Hepatocyte (in vitro differentiated cells): Measurements from ENCODE around the gene GOPC. TPM values are rescaled to one million over a fixed set of nuclear protein-coding genes. Genes with fewer than 3 reads are reported as not detected.

ENCODE experiments used
- DNase-seq: peaks from one replicate; pipeline ENCODE4 v3.0.0-alpha.2; 2016; ENCODE audit warnings: low spot score
- H2AFZ ChIP-seq: fragments of 200-600 bp; sonication (generic); 2 replicates; pipeline ENCODE4 v1.6.0; 2016; ENCODE audit warnings: antibody characterized with exemption, mild to moderate bottlenecking
- H3K27ac ChIP-seq: fragments of 200-600 bp; sonication (generic); 2 replicates; pipeline ENCODE4 v1.5.1; 2016; ENCODE audit warnings: mild to moderate bottlenecking
- H3K27me3 ChIP-seq: fragments of 200-600 bp; sonication (generic); 2 replicates; pipeline ENCODE4 v1.6.1; 2016
- H3K36me3 ChIP-seq: fragments of 200-600 bp; sonication (generic); replicated peaks from 2 replicates; pipeline ENCODE4 v1.5.1; 2016; ENCODE audit warnings: low read depth; ENCODE audit not compliant: insufficient read depth
- H3K4me1 ChIP-seq: fragments of 200-600 bp; sonication (generic); 2 replicates; pipeline ENCODE4 v1.5.1; 2016; ENCODE audit warnings: mild to moderate bottlenecking, moderate library complexity; ENCODE audit not compliant: insufficient read depth
- H3K4me2 ChIP-seq: fragments of 200-600 bp; sonication (generic); 2 replicates; pipeline ENCODE4 v1.6.0; 2016
- H3K4me3 ChIP-seq: fragments of 200-600 bp; sonication (generic); 2 replicates; pipeline ENCODE4 v1.5.1; 2016; ENCODE audit warnings: mild to moderate bottlenecking
- H3K79me2 ChIP-seq: fragments of 200-600 bp; sonication (generic); 2 replicates; pipeline ENCODE4 v1.6.0; 2017; ENCODE audit warnings: mild to moderate bottlenecking
- H3K9me2 ChIP-seq: fragments of 200-600 bp; sonication (generic); replicated peaks from 2 replicates; pipeline ENCODE4 v1.6.0; 2017; ENCODE audit warnings: mild to moderate bottlenecking; ENCODE audit not compliant: insufficient read depth
- H3K9me3 ChIP-seq: fragments of 200-600 bp; sonication (generic); 2 replicates; pipeline ENCODE4 v1.5.1; 2016; ENCODE audit warnings: low read depth, mild to moderate bottlenecking
- H4K20me1 ChIP-seq: fragments of 200-600 bp; sonication (generic); 2 replicates; pipeline ENCODE4 v1.6.0; 2016; ENCODE audit warnings: mild to moderate bottlenecking; ENCODE audit not compliant: insufficient read depth, poor library complexity, severe bottlenecking
- EZH2 ChIP-seq: fragments of 200-600 bp; sonication (generic); IDR thresholded peaks from 2 replicates; pipeline ENCODE4 v1.6.1; 2016; ENCODE audit warnings: antibody characterized with exemption, mild to moderate bottlenecking, borderline replicate concordance
- EZH2phosphoT487 ChIP-seq: fragments of 200-600 bp; sonication (generic); IDR thresholded peaks from one replicate; pipeline ENCODE4 v1.6.1; 2018; ENCODE audit warnings: antibody characterized with exemption, mild to moderate bottlenecking, low read depth, moderate library complexity; ENCODE audit not compliant: unreplicated experiment, severe bottlenecking
- WGBS: methylation state at CpG from one replicate; pipeline ENCODE4 v1.1.6; 2016; ENCODE audit warnings: low lambda C conversion rate; ENCODE audit errors: missing lambda C conversion rate; 5-methylcytosine and 5-hydroxymethylcytosine counted together
- polyA plus RNA-seq: library from polyadenylated mRNA; unstranded; fragments of >200 nt; fragmentation: Nextera tagmentation; extraction: Ambion mirVana; gene quantifications from 2 replicates; pipeline ENCODE4 v1.2.1, GENCODE V29; 2016
- total RNA-seq: library from RNA; depleted of rRNA; stranded (reverse); fragments of >200 nt; gene quantifications from 2 replicates; pipeline ENCODE4 v1.2.3, GENCODE V29; 2014
- TF ChIP-seq, protein P1 (sequence below): fragments of 200-600 bp; sonication (generic); IDR thresholded peaks from 2 replicates; pipeline ENCODE4 v1.5.1; 2016; ENCODE audit warnings: antibody characterized with exemption, mild to moderate bottlenecking; ENCODE audit not compliant: poor library complexity

The GOPC gene
- total and polyA plus RNA-seq, 2 experiments from 2014 or later, result 19.7 to 40.8 TPM

DNA sequence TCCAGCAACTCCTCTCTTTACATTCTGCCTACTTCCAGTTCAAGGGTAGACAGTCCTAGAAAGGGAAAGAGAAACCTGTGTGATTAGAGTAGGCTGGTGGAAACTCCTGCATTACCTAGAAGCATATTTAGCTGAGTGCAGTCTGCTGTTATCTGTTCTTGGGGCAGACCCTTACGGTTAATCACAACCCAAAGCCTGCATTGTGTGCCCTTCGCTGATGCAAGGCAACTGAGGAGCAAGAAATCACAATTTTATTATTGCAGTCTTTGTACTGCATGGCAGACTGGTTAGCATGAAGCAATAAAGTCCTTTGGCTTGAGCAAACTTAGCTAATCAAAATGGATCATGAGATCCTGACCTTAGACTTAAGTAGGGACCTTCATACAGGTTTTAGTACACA lies 1.5 kb upstream of the GOPC start:
- Histone ChIP-seq H3K9me3 (no peaks in the 10 kb centered on the region), H3K36me3 (no peaks in the 10 kb centered on the region), H3K27me3 (no peaks in the 10 kb centered on the region), H3K4me1 (no peaks in the 10 kb centered on the region), H3K27ac (no peak overlapping the region), H3K79me2 (peaks cover 33% of the 10 kb centered on the region), H2AFZ (no peak overlapping the region), H3K4me2 (peak overlapping the region; percentile 80), H4K20me1 (peaks cover 4% of the 10 kb centered on the region), H3K9me2 (no peaks in the 10 kb centered on the region), H3K4me3 (no peak overlapping the region)
- DNase-seq, result no peak
- TF ChIP-seq EZH2 (no peak), EZH2phosphoT487 (no peak)
- TF ChIP-seq, protein P1, sequence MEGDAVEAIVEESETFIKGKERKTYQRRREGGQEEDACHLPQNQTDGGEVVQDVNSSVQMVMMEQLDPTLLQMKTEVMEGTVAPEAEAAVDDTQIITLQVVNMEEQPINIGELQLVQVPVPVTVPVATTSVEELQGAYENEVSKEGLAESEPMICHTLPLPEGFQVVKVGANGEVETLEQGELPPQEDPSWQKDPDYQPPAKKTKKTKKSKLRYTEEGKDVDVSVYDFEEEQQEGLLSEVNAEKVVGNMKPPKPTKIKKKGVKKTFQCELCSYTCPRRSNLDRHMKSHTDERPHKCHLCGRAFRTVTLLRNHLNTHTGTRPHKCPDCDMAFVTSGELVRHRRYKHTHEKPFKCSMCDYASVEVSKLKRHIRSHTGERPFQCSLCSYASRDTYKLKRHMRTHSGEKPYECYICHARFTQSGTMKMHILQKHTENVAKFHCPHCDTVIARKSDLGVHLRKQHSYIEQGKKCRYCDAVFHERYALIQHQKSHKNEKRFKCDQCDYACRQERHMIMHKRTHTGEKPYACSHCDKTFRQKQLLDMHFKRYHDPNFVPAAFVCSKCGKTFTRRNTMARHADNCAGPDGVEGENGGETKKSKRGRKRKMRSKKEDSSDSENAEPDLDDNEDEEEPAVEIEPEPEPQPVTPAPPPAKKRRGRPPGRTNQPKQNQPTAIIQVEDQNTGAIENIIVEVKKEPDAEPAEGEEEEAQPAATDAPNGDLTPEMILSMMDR, result no peak
- WGBS, result 80% methylated on average over 2 of the region's 2 CpGs

DNA sequence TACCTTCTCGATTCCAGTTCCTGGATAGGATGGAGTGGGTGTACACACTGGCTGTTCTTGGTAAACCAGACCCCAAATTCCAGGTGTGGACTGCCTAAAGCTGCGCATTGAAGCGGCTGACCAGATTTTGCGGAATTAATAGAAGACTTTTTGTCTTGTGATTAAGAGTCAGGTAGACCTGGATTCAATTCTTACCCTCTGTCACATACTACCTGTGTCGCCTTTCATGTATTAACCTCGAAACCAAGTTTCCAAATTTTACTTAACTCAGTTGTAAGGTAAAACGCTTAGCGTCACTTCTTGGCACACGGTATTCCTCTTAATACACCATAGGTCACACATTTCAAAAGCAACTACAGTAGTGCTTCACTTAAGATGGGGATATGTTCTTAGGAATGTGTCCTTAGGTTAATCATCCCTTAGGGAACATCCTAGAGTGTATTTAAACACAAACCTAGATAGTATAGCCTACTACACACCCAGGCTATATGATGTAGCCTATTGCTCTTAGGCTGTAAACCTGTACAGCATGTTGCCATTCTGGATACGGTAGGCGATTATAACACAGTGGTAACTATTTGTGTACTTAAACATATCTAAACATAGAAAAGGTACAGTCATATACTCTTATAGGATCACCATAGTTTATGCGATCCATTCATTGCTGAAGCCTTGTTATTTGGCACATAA lies 733 bp upstream of the GOPC start:
- peaks cover 4% of the 10 kb centered on the region for H4K20me1 ChIP-seq
- WGBS, result 64% methylated on average over 12 of the region's 12 CpGs
- peaks cover 40% of the 10 kb centered on the region for H3K79me2 ChIP-seq
- peak overlapping the region; percentile 29 for H3K4me3 ChIP-seq
- H3K36me3 ChIP-seq, result no peaks in the 10 kb centered on the region
- H3K9me3 ChIP-seq, result no peaks in the 10 kb centered on the region
- TF ChIP-seq EZH2, result no peak
- TF ChIP-seq EZH2phosphoT487, result no peak
- TF ChIP-seq, protein P1, result no peak
- peak overlapping the region; percentile 90 for H3K27ac ChIP-seq
- no peak for DNase-seq
- H3K4me1 ChIP-seq, result no peaks in the 10 kb centered on the region
- H3K27me3 ChIP-seq, result no peaks in the 10 kb centered on the region
- H2AFZ ChIP-seq, result peak overlapping the region; percentile 80
- peak overlapping the region; percentile 80 for H3K4me2 ChIP-seq
- H3K9me2 ChIP-seq, result no peaks in the 10 kb centered on the region

DNA sequence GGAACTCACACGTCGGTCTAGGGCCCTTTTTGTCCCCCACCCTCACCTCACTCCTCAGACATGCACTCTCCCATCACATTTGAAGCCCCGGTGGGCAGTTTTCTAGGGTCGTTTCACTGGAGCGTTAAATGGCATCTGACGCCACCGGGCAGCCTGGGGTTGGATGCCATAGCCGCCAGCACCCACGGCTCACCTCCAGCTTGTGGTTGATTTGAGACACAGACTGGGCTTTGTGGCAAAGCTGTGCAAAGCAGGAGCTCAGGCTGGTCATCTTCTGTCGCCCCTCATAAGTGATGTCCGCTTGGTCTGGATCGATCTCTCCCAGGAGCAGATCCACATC lies 530 bp downstream of the GOPC start:
- Histone ChIP-seq H3K27ac (peak overlapping the region; percentile 90), H4K20me1 (peaks cover 4% of the 10 kb centered on the region), H3K36me3 (no peaks in the 10 kb centered on the region), H3K4me2 (peak overlapping the region; percentile 77), H3K4me1 (no peaks in the 10 kb centered on the region), H3K9me2 (no peaks in the 10 kb centered on the region), H3K9me3 (peaks cover 10% of the 10 kb centered on the region), H3K4me3 (peak overlapping the region; percentile 78), H3K79me2 (peaks cover 53% of the 10 kb centered on the region), H3K27me3 (no peaks in the 10 kb centered on the region), H2AFZ (peak overlapping the region; percentile 71)
- WGBS, result 3% methylated on average over 11 of the region's 12 CpGs
- TF ChIP-seq EZH2 (no peak), EZH2phosphoT487 (no peak)
- TF ChIP-seq, protein P1, result no peak
- DNase-seq, result no peak
